Measurements from ENCODE around the gene HS3ST2.
A peak's percentile ranks its signal among the peaks of the same experiment; 100 is the strongest.
"Not testable (repeated sequence)": the region's sequence is repeated elsewhere in the genome, so short reads cannot be mapped to it uniquely, and the experiment has no call there.

HS3ST2 gene

GRCh38 chr16:22885951-22886350 is 72.0 kb downstream of the HS3ST2 start:
- DNase-seq: no peak

- no peak for DNase-seq
Measured at GRCh38 chr16:22886927-22887326, 73.0 kb downstream of the HS3ST2 start.

GRCh38 chr16:22887445-22887844 is 73.5 kb downstream of the HS3ST2 start:
- DNase-seq: peak; percentile 8

- no peak for DNase-seq
Measured at GRCh38 chr16:22888791-22889190, 74.8 kb downstream of the HS3ST2 start.

- DNase-seq: no peak
Measured at GRCh38 chr16:22890976-22891375, 77.0 kb downstream of the HS3ST2 start.

- no peak for DNase-seq
Measured at GRCh38 chr16:22897184-22897583, 83.2 kb downstream of the HS3ST2 start.

- no peak for DNase-seq
Measured at GRCh38 chr16:22898131-22898530, 84.2 kb downstream of the HS3ST2 start.

GRCh38 chr16:22898874-22899348 is 84.9 kb downstream of the HS3ST2 start:
- DNase-seq: peak; percentile 64

GRCh38 chr16:22899567-22899966 is 85.6 kb downstream of the HS3ST2 start:
- DNase-seq: not testable (repeated sequence)

- no peak for DNase-seq
Measured at GRCh38 chr16:22900863-22901262, 86.9 kb downstream of the HS3ST2 start.

GRCh38 chr16:22901563-22901962 is 87.6 kb downstream of the HS3ST2 start:
- no peak for DNase-seq

GRCh38 chr16:22903716-22904115 is 89.8 kb downstream of the HS3ST2 start:
- DNase-seq: no peak

- DNase-seq: no peak
Measured at GRCh38 chr16:22912654-22913053, 98.7 kb downstream of the HS3ST2 start.

GRCh38 chr16:22915003-22915402 is 101.0 kb downstream of the HS3ST2 start:
- DNase-seq: no peak

GRCh38 chr16:22923491-22923890 is 109.5 kb downstream of the HS3ST2 start:
- DNase-seq: no peak

GRCh38 chr16:22924492-22924891 is 110.5 kb downstream of the HS3ST2 start:
- no peak for DNase-seq

GRCh38 chr16:22926105-22926751 is 112.3 kb downstream of the HS3ST2 start:
- DNase-seq: no peak

- no peak for DNase-seq
Measured at GRCh38 chr16:22927306-22927705, 113.3 kb downstream of the HS3ST2 start.

GRCh38 chr16:22928882-22929435 is 115.0 kb downstream of the HS3ST2 start:
- no peak for DNase-seq

- no peak for DNase-seq
Measured at GRCh38 chr16:22929461-22929860, 115.5 kb downstream of the HS3ST2 start.

- DNase-seq: no peak
Measured at GRCh38 chr16:22932032-22932771, 118.2 kb downstream of the HS3ST2 start.

GRCh38 chr16:22933173-22933572 is 119.2 kb downstream of the HS3ST2 start:
- no peak for DNase-seq

GRCh38 chr16:22934786-22935185 is 120.8 kb downstream of the HS3ST2 start:
- DNase-seq: no peak

- DNase-seq: no peak
Measured at GRCh38 chr16:22937169-22937568, 123.2 kb downstream of the HS3ST2 start.
